ENCODE results near the gene USP21. TPM values are rescaled to one million over a fixed set of nuclear protein-coding genes. Genes with fewer than 3 reads are reported as not detected.
A peak's percentile ranks its signal among the peaks of the same experiment; 100 is the strongest.

Gene USP21
- total RNA-seq, 4 donors from 2014 or later: 13.3 to 25.3 (median 16.3) TPM

- Histone ChIP-seq H3K4me1 (peaks cover 24 to 83% (median 69%) of the 10 kb centered on the region in 4 donors), H3K27ac (replicated peaks in 1 of 4) (peak overlapping the region in 1 of 4 donors; percentile 95), H3K36me3 (peaks cover 0 to 67% (median 23%) of the 10 kb centered on the region in 4 donors), H3K27me3 (no peaks in the 10 kb centered on the region), H3K4me3 (peak overlapping the region in 2 of 4 donors; percentile 48 to 57), H3K9me3 (no peaks in the 10 kb centered on the region)
- no peak for DNase-seq (ENCODE audit: extremely low spot score)
- 73% methylated on average over 4 of the region's 4 CpGs for WGBS
- no peak for TF ChIP-seq EP300 (IDR thresholded peaks at IDR 0.05)
- TF ChIP-seq POLR2AphosphoS5 (IDR thresholded peaks at IDR 0.05): no peak
- no peak for TF ChIP-seq POLR2A (IDR thresholded peaks at IDR 0.05; ENCODE audit: low read depth)
- no peak for TF ChIP-seq CTCF (IDR thresholded peaks at IDR 0.05)
- intact Hi-C loops (cut with DNase I): loop anchor here (10.0 kb wide), 1 partner anchor 190 kb away; no protein-coding TSS in a partner anchor
Observed at GRCh38 chr1:161195171-161195570, 35.9 kb downstream of the USP21 start.

- H3K4me3 ChIP-seq: peak overlapping the region in 3 of 4 donors; percentile 44 to 57 (median 48)
- TF ChIP-seq POLR2A (IDR thresholded peaks at IDR 0.05; ENCODE audit: low read depth) (no peak), EP300 (IDR thresholded peaks at IDR 0.05) (no peak), CTCF (IDR thresholded peaks at IDR 0.05) (no peak), POLR2AphosphoS5 (IDR thresholded peaks at IDR 0.05) (no peak)
- H3K27me3 ChIP-seq: no peaks in the 10 kb centered on the region
- peak overlapping the region in 3 of 4 donors; percentile 92 to 95 (median 94) for H3K27ac ChIP-seq (replicated peaks in 1 of 4)
- no peak for DNase-seq (ENCODE audit: extremely low spot score)
- intact Hi-C loops (cut with DNase I): loop anchor here (10.0 kb wide), 1 partner anchor 189 kb away; no protein-coding TSS in a partner anchor
- 89% methylated on average over 7 of the region's 7 CpGs for WGBS
- peaks cover 0 to 57% (median 20%) of the 10 kb centered on the region in 4 donors for H3K36me3 ChIP-seq
- peaks cover 34 to 85% (median 78%) of the 10 kb centered on the region in 4 donors for H3K4me1 ChIP-seq
- H3K9me3 ChIP-seq: no peaks in the 10 kb centered on the region
Observed at GRCh38 chr1:161196111-161196510, 36.8 kb downstream of the USP21 start.

GRCh38 chr1:161196521-161197451 is 37.5 kb downstream of the USP21 start:
- H3K4me3 ChIP-seq: peak overlapping the region; percentile 44 to 57 (median 46)
- H3K27ac ChIP-seq (replicated peaks in 1 of 4): peak overlapping the region; percentile 92 to 95 (median 94)
- intact Hi-C loops (cut with DNase I): loop anchor here (10.0 kb wide), 1 partner anchor 188 kb away; no protein-coding TSS in a partner anchor
- WGBS: 53% methylated on average over 22 of the region's 27 CpGs
- DNase-seq (ENCODE audit: extremely low spot score): no peak
- H3K36me3 ChIP-seq: peaks cover 0 to 51% (median 13%) of the 10 kb centered on the region in 4 donors
- H3K4me1 ChIP-seq: peaks cover 36 to 91% (median 84%) of the 10 kb centered on the region in 4 donors
- H3K9me3 ChIP-seq: no peaks in the 10 kb centered on the region
- TF ChIP-seq CTCF (IDR thresholded peaks at IDR 0.05) (no peak), POLR2AphosphoS5 (IDR thresholded peaks at IDR 0.05) (peak; percentile 24 to 47), EP300 (IDR thresholded peaks at IDR 0.05) (no peak)
- H3K27me3 ChIP-seq: no peaks in the 10 kb centered on the region

- no peaks in the 10 kb centered on the region for H3K9me3 ChIP-seq
- peaks cover 0 to 42% (median 11%) of the 10 kb centered on the region in 4 donors for H3K36me3 ChIP-seq
- 68% methylated on average over 8 of the region's 11 CpGs for WGBS
- peak overlapping the region; percentile 92 to 95 (median 94) for H3K27ac ChIP-seq (replicated peaks in 1 of 4)
- no peak for DNase-seq (ENCODE audit: extremely low spot score)
- no peak for TF ChIP-seq CTCF (IDR thresholded peaks at IDR 0.05)
- TF ChIP-seq POLR2A (IDR thresholded peaks at IDR 0.05; ENCODE audit: low read depth): no peak
- no peak for TF ChIP-seq EP300 (IDR thresholded peaks at IDR 0.05)
- no peak for TF ChIP-seq POLR2AphosphoS5 (IDR thresholded peaks at IDR 0.05)
- intact Hi-C loops (cut with DNase I): loop anchor here (10.0 kb wide), 1 partner anchor 187 kb away; no protein-coding TSS in a partner anchor
- no peaks in the 10 kb centered on the region for H3K27me3 ChIP-seq
- H3K4me3 ChIP-seq: peak overlapping the region; percentile 44 to 57 (median 46)
- peaks cover 35 to 90% (median 80%) of the 10 kb centered on the region in 4 donors for H3K4me1 ChIP-seq
Observed at GRCh38 chr1:161197560-161198193, 38.4 kb downstream of the USP21 start.

Data from esophagus muscularis mucosa (tissue), 4 donors.